ENCODE measurements around the gene RNU6-9.

RNU6-9 gene

GRCh38 chr19:861756-862580, 31.3 kb upstream of the RNU6-9 start:
- ChIA-PET CTCF (interaction anchor here (0.6 to 1.0 kb wide), 2 partner anchors 19 to 87 kb away, joined by 3 to 4 read pairs; no protein-coding TSS in a partner anchor), POLR2A (ENCODE audit: low non-redundant PET) (no interaction called here)
- H3K27ac ChIP-seq, result peak overlapping the region; percentile 73
- peak; percentile 41 for TF ChIP-seq CTCF (conservative IDR thresholded peaks at IDR 0.05; ENCODE audit: low read depth)
- peak; percentile 75 for DNase-seq (ENCODE audit: low spot score)

GRCh38 chr19:862581-863314, 30.5 kb upstream of the RNU6-9 start:
- no peak for TF ChIP-seq CTCF (conservative IDR thresholded peaks at IDR 0.05; ENCODE audit: low read depth)
- H3K27ac ChIP-seq, result peak overlapping the region; percentile 73
- ChIA-PET CTCF (interaction anchor here (0.6 to 1.6 kb wide), 4 partner anchors 10 to 142 kb away, joined by 3 to 5 read pairs (median 4); no protein-coding TSS in a partner anchor), POLR2A (ENCODE audit: low non-redundant PET) (no interaction called here)
- DNase-seq (ENCODE audit: low spot score), result peak; percentile 63

GRCh38 chr19:863315-863620, 30.0 kb upstream of the RNU6-9 start:
- peak overlapping the region; percentile 73 for H3K27ac ChIP-seq
- CTCF ChIA-PET, result interaction anchor here (0.6 to 1.6 kb wide), 5 partner anchors 9 to 376 kb away, joined by 3 to 5 read pairs (median 4); no protein-coding TSS in a partner anchor
- DNase-seq (ENCODE audit: low spot score), result no peak
- POLR2A ChIA-PET (ENCODE audit: low non-redundant PET), result no interaction called here
- no peak for TF ChIP-seq CTCF (conservative IDR thresholded peaks at IDR 0.05; ENCODE audit: low read depth)

- TF ChIP-seq CTCF (conservative IDR thresholded peaks at IDR 0.05; ENCODE audit: low read depth), result no peak
- CTCF ChIA-PET, result interaction anchor here (0.6 to 1.0 kb wide), 2 partner anchors 10 to 697 kb away, joined by 4 to 5 read pairs; no protein-coding TSS in a partner anchor
- H3K27ac ChIP-seq, result peak overlapping the region; percentile 49
- no peak for DNase-seq (ENCODE audit: low spot score)
- POLR2A ChIA-PET (ENCODE audit: low non-redundant PET), result no interaction called here
Measured at GRCh38 chr19:866769-867300, 26.4 kb upstream of the RNU6-9 start.

DNA sequence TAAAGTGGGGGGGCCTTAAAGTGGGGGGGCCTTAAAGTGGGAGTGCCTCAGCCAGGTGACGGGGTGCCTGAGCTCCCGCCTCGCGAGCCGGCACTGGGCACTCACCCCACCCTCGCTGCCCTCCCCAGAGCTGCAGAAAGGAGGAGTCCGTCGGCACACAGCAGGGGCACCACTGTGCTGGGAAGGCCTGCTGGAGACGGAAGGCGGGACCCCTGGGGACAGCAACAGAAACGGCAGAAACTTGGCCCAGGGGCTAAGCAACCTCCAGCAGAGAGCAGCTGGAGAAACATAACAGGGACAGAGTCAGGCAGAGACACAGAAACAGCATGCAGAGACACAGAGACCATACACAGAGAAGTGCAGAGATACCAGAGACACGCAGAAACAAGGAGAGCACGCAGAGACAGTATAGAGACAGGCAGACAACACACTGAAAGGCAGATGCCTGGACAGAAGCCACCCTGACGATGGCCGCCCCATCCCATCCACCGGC, 25.9 kb upstream of the RNU6-9 start:
- H3K27ac ChIP-seq, result peak overlapping the region; percentile 49
- TF ChIP-seq CTCF (conservative IDR thresholded peaks at IDR 0.05; ENCODE audit: low read depth), result no peak
- DNase-seq (ENCODE audit: low spot score), result no peak
- CTCF ChIA-PET, result interaction anchor here (0.6 to 1.0 kb wide), 3 partner anchors 11 to 696 kb away, joined by 3 to 5 read pairs (median 4); no protein-coding TSS in a partner anchor
- POLR2A ChIA-PET (ENCODE audit: low non-redundant PET), result no interaction called here

DNA sequence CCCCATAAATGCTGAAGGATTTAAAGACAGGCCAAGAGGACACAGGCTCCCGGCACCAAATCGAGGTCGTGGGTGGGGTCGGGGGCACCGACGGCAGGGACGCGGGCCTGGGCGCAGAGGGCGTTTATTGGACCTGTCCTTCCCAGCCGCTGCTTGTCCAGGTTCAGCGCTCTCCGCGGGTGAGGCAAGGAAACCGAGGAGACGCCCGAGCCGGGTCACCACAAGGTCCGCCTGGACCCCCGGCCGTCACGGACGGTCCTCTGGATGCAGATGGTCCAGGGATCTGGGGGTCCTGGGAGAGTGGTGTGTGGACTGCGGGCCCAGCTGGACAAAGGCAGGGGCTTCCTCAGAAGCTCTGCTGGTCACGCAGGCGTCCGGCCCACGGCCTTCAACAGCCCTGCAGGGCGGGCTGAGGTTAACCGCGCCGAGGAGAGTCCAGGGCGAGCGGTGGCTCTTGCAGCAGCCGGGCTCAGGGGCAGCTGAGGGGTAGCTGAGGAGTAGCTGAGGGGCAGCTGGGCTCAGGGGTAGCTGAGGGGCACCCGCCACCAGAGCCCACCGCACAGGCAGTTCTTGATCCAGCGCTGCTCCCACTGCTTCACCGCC, 25.3 kb upstream of the RNU6-9 start:
- DNase-seq (ENCODE audit: low spot score), result no peak
- POLR2A ChIA-PET (ENCODE audit: low non-redundant PET), result no interaction called here
- no peak for TF ChIP-seq CTCF (conservative IDR thresholded peaks at IDR 0.05; ENCODE audit: low read depth)
- H3K27ac ChIP-seq, result peak overlapping the region; percentile 92
- CTCF ChIA-PET, result interaction anchor here (0.6 to 1.0 kb wide), 2 partner anchors 11 to 352 kb away, joined by 3 to 5 read pairs; no protein-coding TSS in a partner anchor
